Measurements from ENCODE around the gene GPR108. TPM values are rescaled to one million over a fixed set of nuclear protein-coding genes. Genes with fewer than 3 reads are reported as not detected.
A peak's percentile ranks its signal among the peaks of the same experiment; 100 is the strongest.

The GPR108 gene
- total RNA-seq, 1 experiment from 2014 or later = 43.0 TPM

- no peaks in the 10 kb centered on the region; the same call in none of the 2 replicates for H3K36me3 ChIP-seq (ENCODE audit: control insufficient read depth, insufficient read depth, low read length)
- H3K27me3 ChIP-seq (ENCODE audit: control insufficient read depth, insufficient read depth, low read length) = no peaks in the 10 kb centered on the region
- BruUV-seq (replicated peaks) = no TSS peak
- ChIA-PET CTCF (interaction anchor here (1.2 to 1.6 kb wide), 3 partner anchors 14 to 125 kb away, joined by 3 to 11 read pairs (median 5); no protein-coding TSS in a partner anchor), POLR2A (no interaction called here)
- in situ Hi-C loops (cut with HindIII; ENCODE audit: low pct_unique_long_range_greater_than_20kb, low sequenced_read_pairs) = no loop called here
- no peak for DNase-seq (ENCODE audit: low read depth, low spot score)
- peak overlapping the region; percentile 43 to 63 for H3K4me3 ChIP-seq (ENCODE audit: low read depth in 2 of 2, low read length in 2 of 2)
- TF ChIP-seq TCF7L2 (IDR thresholded peaks at IDR 0.05; ENCODE audit: low read depth, low read length) (peak; percentile 93), POLR2AphosphoS5 (IDR thresholded peaks at IDR 0.05; ENCODE audit: low read depth, low read length) (no peak)
- peaks cover 28% of the 10 kb centered on the region for H3K4me1 ChIP-seq (ENCODE audit: control insufficient read depth, insufficient read depth, low read length)
- peak overlapping the region; percentile 92 for H3K27ac ChIP-seq (ENCODE audit: low read length)
- no peaks in the 10 kb centered on the region for H3K9me3 ChIP-seq (ENCODE audit: control insufficient read depth, insufficient read depth, low read depth, low read length)
- intact Hi-C loops (cut with micrococcal nuclease; ENCODE audit: unreplicated experiment) = loop anchor here (2.0 kb wide), 1 partner anchor 124 kb away; no protein-coding TSS in a partner anchor
- ATAC-seq = no peak
Measured at GRCh38 chr19:6738787-6739389, 1.5 kb upstream of the GPR108 start.

- in situ Hi-C loops (cut with HindIII; ENCODE audit: low pct_unique_long_range_greater_than_20kb, low sequenced_read_pairs) = no loop called here
- no peaks in the 10 kb centered on the region for H3K27me3 ChIP-seq (ENCODE audit: control insufficient read depth, insufficient read depth, low read length)
- H3K4me1 ChIP-seq (ENCODE audit: control insufficient read depth, insufficient read depth, low read length) = peaks cover 22% of the 10 kb centered on the region
- intact Hi-C loops (cut with micrococcal nuclease; ENCODE audit: unreplicated experiment) = loop anchor here (2.0 kb wide), 1 partner anchor 125 kb away; no protein-coding TSS in a partner anchor
- peak; percentile 69 for DNase-seq (ENCODE audit: low read depth, low spot score)
- peak overlapping the region; percentile 43 to 63; a peak in 3 of 4 replicates for H3K4me3 ChIP-seq (ENCODE audit: low read depth in 2 of 2, low read length in 2 of 2)
- TF ChIP-seq POLR2AphosphoS5 (IDR thresholded peaks at IDR 0.05; ENCODE audit: low read depth, low read length) = no peak
- TF ChIP-seq CTCF (IDR thresholded peaks at IDR 0.05) = peak; percentile 81
- TF ChIP-seq SIN3A (IDR thresholded peaks at IDR 0.05; ENCODE audit: borderline replicate concordance, insufficient read depth, low read depth, low read length) = no peak
- H3K27ac ChIP-seq (ENCODE audit: low read length) = peak overlapping the region; percentile 92
- CTCF ChIA-PET = interaction anchor here (0.5 to 1.6 kb wide), 5 partner anchors 15 to 331 kb away, joined by 3 to 11 read pairs (median 5); partner anchors contain the start of gene ZNF557
- ATAC-seq = peak; percentile 54
- H3K9me3 ChIP-seq (ENCODE audit: control insufficient read depth, insufficient read depth, low read depth, low read length) = no peaks in the 10 kb centered on the region
- no TSS peak for BruUV-seq (replicated peaks)
- H3K36me3 ChIP-seq (ENCODE audit: control insufficient read depth, insufficient read depth, low read length) = no peaks in the 10 kb centered on the region; the same call in 1 of the 2 replicates
- POLR2A ChIA-PET = no interaction called here
Measured at GRCh38 chr19:6737873-6738786, 750 bp upstream of the GPR108 start.

DNA sequence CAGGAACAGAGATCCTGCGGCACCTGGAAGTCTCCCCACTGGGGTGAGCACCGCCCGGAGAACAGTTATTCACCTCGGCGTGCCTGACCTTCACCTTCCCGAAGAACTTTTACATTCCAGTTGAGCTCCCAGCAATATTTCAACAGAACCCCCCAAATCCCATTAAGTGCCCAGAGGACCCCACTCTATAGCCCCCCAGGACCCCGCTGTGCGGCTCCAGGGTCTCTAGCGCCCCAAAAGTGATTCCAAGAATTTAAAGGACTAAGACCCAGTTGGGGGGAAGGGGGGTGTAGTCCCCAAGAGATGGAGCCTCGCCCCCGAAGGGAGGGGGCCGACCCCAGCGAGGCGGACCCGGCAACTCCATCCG is 480 bp downstream of the GPR108 start:
- DNase-seq (ENCODE audit: low read depth, low spot score) = no peak
- ChIA-PET POLR2A (interaction anchor here (0.5 kb wide), 1 partner anchor 47 kb away, joined by 12 read pairs; no protein-coding TSS in a partner anchor), CTCF (interaction anchor here (0.7 to 1.0 kb wide), 2 partner anchors 126 to 220 kb away, joined by 3 to 4 read pairs; no protein-coding TSS in a partner anchor)
- no TSS peak for BruUV-seq (replicated peaks)
- H3K27me3 ChIP-seq (ENCODE audit: control insufficient read depth, insufficient read depth, low read length) = no peaks in the 10 kb centered on the region
- ATAC-seq = no peak
- intact Hi-C loops (cut with micrococcal nuclease; ENCODE audit: unreplicated experiment) = no loop called here
- no peaks in the 10 kb centered on the region for H3K9me3 ChIP-seq (ENCODE audit: control insufficient read depth, insufficient read depth, low read depth, low read length)
- H3K27ac ChIP-seq (ENCODE audit: low read length) = peak overlapping the region; percentile 76
- H3K4me1 ChIP-seq (ENCODE audit: control insufficient read depth, insufficient read depth, low read length) = peaks cover 14% of the 10 kb centered on the region
- no peak for TF ChIP-seq TCF7L2 (IDR thresholded peaks at IDR 0.05; ENCODE audit: low read depth, low read length)
- no peak for TF ChIP-seq SIN3A (IDR thresholded peaks at IDR 0.05; ENCODE audit: borderline replicate concordance, insufficient read depth, low read depth, low read length)
- TF ChIP-seq REST (IDR thresholded peaks at IDR 0.05; ENCODE audit: insufficient read depth in 1 of 2, low read depth in 2 of 2, low read length in 1 of 2) = no peak
- no peak; the same call in 1 of the 2 replicates for TF ChIP-seq CTCF (IDR thresholded peaks at IDR 0.05)
- no peak for TF ChIP-seq POLR2AphosphoS5 (IDR thresholded peaks at IDR 0.05; ENCODE audit: low read depth, low read length)
- peak overlapping the region; percentile 88 to 92 for H3K4me3 ChIP-seq (ENCODE audit: low read depth in 2 of 2, low read length in 2 of 2)
- H3K36me3 ChIP-seq (ENCODE audit: control insufficient read depth, insufficient read depth, low read length) = no peaks in the 10 kb centered on the region; the same call in 1 of the 2 replicates
- in situ Hi-C loops (cut with HindIII; ENCODE audit: low pct_unique_long_range_greater_than_20kb, low sequenced_read_pairs) = no loop called here
